Large intestine (tissue), 3 donors: ENCODE measurements around the gene RAI14. TPM values are rescaled to one million over a fixed set of nuclear protein-coding genes. Genes with fewer than 3 reads are reported as not detected.
"Not testable (repeated sequence)": the region's sequence is repeated elsewhere in the genome, so short reads cannot be mapped to it uniquely, and the experiment has no call there.

Experiments
- DNase-seq, 2 donors: peaks; one replicate each; pipeline versions ENCODE4 v3.0.0 to v3.0.0-alpha.2; 2013
- H3K27ac ChIP-seq: one replicate; pipeline ENCODE4 v1.5.1; 2013; ENCODE audit warnings: low read length
- H3K27me3 ChIP-seq: 2 replicates; pipeline ENCODE4 v1.6.1; 2013; ENCODE audit warnings: low read length; ENCODE audit not compliant: control insufficient read depth, insufficient read depth
- H3K36me3 ChIP-seq: 2 replicates; pipeline ENCODE4 v1.6.1; 2013; ENCODE audit warnings: low read length; ENCODE audit not compliant: control insufficient read depth, insufficient read depth
- H3K4me1 ChIP-seq: one replicate; pipeline ENCODE4 v1.6.1; 2013; ENCODE audit warnings: low read length; ENCODE audit not compliant: control insufficient read depth, insufficient read depth
- H3K4me3 ChIP-seq: one replicate; pipeline ENCODE4 v1.5.1; 2013; ENCODE audit warnings: low read length
- H3K9me3 ChIP-seq: one replicate; pipeline ENCODE4 v1.6.1; 2013; ENCODE audit warnings: mild to moderate bottlenecking, low read depth, low read length, moderate library complexity; ENCODE audit not compliant: control insufficient read depth
- WGBS: methylation state at CpG from one replicate; pipeline ENCODE4 v1.1.5; 2013; ENCODE audit warnings: low lambda C conversion rate; ENCODE audit not compliant: insufficient coverage; 5-methylcytosine and 5-hydroxymethylcytosine counted together
- polyA plus RNA-seq: library from polyadenylated mRNA; unstranded; fragments of 120-200 nt; gene quantifications from one replicate; pipeline ENCODE4 v1.2.1, GENCODE V29; 2013

Gene RAI14
- polyA plus RNA-seq, 1 donor: 15.8 TPM

DNA sequence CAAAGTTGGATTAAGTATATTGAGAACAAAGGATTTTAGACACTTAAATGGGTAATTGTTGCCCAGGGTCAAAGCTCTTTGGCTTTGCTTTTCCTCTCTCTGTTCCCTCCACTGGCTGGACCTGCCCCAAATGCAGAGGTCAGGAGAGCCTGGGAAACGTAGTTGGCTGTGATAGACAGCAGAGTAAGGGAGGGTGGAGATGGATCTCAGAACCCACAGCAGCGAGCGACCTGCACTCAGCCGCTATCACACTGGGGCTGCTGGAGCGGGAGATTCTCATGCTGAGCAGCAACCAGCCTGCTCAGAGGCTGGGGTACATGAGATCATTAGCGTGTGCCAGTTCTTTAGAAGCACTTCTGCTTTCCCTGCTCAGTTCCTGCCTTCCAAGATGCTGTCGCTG lies 111.1 kb downstream of the RAI14 start:
- Histone ChIP-seq H3K4me1 (no peaks in the 10 kb centered on the region), H3K27ac (no peak overlapping the region), H3K9me3 (no peaks in the 10 kb centered on the region), H3K4me3 (no peak overlapping the region), H3K27me3 (no peaks in the 10 kb centered on the region), H3K36me3 (peaks cover 6% of the 10 kb centered on the region)
- WGBS: no CpG with 5 or more reads among the region's 7 CpGs
- no peak for DNase-seq

DNA sequence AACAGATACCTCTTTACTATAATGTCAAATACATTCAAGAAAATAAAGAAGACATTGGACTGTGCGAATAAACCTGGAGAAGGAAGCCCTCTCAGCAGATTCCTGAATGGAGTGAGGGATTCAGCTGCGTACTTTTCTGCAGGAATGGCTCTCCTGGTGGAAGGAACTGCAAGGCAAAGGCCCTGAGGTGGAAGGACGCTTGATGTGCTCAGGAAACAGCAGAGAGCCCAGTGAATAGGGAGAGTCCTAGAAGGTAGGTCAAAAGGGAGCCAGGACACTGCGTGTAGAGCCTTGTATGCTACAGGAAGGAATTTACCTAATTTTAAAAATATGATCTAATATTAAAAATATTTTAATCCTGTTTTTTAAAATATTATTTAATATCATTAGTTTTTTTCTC lies 114.4 kb downstream of the RAI14 start:
- H3K9me3 ChIP-seq: peaks cover 3% of the 10 kb centered on the region
- no peaks in the 10 kb centered on the region for H3K27me3 ChIP-seq
- no peak for DNase-seq
- H3K36me3 ChIP-seq: peaks cover 2% of the 10 kb centered on the region
- no peak overlapping the region for H3K27ac ChIP-seq
- WGBS: 100% methylated on average over 1 of the region's 4 CpGs
- H3K4me3 ChIP-seq: no peak overlapping the region
- no peaks in the 10 kb centered on the region for H3K4me1 ChIP-seq

DNA sequence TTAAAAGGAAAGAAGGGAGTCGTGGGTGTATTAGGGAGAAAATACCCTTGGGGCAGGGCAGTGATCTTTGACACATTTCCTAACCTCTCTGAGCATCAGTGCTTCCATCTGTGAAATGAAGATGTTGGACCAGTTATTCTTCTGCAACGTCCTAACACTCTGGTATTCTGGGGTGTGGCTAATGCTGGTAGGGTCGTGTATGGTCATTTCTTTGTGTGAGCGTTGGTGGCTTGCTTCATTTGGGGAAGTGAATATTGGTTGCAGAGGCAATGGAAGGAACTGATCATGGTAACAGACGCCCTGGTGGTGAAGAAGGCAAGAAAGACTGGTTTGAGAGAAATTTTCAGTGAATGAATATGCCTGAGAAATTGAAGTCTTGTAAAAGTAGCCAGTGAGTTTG lies 114.9 kb downstream of the RAI14 start:
- peaks cover 2% of the 10 kb centered on the region for H3K36me3 ChIP-seq
- DNase-seq: no peak
- no peaks in the 10 kb centered on the region for H3K27me3 ChIP-seq
- peaks cover 3% of the 10 kb centered on the region for H3K9me3 ChIP-seq
- H3K27ac ChIP-seq: no peak overlapping the region
- WGBS: 77% methylated on average over 3 of the region's 5 CpGs
- no peak overlapping the region for H3K4me3 ChIP-seq
- no peaks in the 10 kb centered on the region for H3K4me1 ChIP-seq

DNA sequence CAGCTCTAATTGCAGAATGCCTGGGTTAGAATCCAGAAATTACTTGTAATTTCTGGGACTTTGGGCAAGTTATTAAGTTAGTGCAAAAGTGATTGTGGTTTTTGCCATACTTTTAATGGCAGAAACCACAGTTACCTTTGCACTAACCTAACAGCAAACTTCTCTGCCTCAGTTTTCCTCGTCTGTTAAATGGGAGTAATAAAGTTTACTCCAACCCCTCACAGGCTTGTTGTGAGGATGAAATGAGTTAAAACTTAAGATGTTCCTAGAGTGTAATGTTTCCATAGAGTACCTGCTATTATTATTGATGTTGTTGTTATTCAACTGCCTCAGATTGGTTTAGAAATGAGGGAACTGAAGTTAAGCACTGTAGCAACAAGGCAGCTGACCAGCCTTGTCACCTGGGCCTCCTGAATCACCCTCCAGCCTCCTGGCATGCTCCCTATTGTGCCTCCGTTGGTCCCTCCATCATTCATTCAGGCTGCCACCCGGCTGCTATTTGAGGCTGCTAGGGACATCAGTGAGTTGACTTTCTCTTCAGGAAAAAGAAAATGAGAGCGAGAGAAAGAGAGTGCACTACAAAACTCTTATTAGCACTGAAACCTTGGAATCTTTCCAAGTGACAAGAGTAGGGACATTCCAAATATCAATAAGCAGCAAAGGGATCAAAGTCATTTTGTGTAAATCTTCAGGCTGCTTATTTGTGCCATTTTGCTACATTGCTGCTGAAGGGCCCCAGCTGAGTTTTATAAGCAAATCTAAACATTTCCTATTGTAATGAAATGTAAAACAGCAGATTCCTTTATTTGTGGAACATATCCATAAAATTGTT lies 116.4 kb downstream of the RAI14 start:
- Histone ChIP-seq H3K27me3 (no peaks in the 10 kb centered on the region), H3K27ac (no peak overlapping the region), H3K9me3 (peaks cover 3% of the 10 kb centered on the region), H3K36me3 (no peaks in the 10 kb centered on the region), H3K4me3 (no peak overlapping the region), H3K4me1 (no peaks in the 10 kb centered on the region)
- no peak for DNase-seq
- WGBS: no CpG with 5 or more reads among the region's 4 CpGs

DNA sequence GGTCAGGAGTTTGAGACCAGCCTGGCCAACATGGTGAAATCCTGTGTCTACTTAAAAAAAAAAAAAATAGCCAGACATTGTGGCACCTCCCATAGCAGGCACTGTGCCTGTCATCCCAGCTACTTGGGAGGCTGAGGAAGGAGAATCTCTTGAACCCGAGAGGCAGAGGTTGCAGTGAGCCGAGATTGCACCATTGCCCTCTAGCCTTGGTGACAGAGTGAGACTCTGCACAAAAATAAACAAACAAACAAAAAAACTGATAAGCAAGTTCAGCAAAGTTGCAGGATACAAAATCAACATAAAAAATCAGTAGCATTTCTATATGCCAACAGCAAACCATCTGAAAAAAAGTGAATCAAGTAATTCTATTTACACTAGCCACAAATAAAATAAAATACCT lies 118.0 kb downstream of the RAI14 start:
- H3K27me3 ChIP-seq: no peaks in the 10 kb centered on the region
- no CpG with 5 or more reads among the region's 2 CpGs for WGBS
- no peaks in the 10 kb centered on the region for H3K4me1 ChIP-seq
- peaks cover 3% of the 10 kb centered on the region for H3K9me3 ChIP-seq
- no peaks in the 10 kb centered on the region for H3K36me3 ChIP-seq
- DNase-seq: no peak
- H3K27ac ChIP-seq: no peak overlapping the region
- no peak overlapping the region for H3K4me3 ChIP-seq

DNA sequence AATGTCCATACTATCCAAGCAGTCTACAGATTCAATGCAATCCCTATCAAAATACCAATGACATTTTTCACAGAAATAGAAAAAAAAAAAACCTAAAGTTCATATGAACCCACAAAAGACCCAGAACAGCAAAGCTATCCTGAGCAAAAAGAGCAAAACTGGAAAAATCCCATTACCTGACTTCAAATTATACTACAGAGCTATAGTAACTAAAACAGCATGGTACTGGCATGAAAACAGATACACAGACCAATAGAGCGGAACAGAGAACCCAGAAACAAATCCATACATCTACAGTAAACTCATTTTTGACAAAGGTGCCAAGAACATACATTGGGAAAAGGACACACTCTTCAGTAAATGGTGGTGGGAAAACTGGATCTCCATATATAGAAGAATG lies 118.5 kb downstream of the RAI14 start:
- no CpG with 5 or more reads among the region's 1 CpG for WGBS
- not testable (repeated sequence) for H3K36me3 ChIP-seq, H3K9me3 ChIP-seq, H3K4me1 ChIP-seq, H3K27me3 ChIP-seq, H3K4me3 ChIP-seq, DNase-seq, H3K27ac ChIP-seq

DNA sequence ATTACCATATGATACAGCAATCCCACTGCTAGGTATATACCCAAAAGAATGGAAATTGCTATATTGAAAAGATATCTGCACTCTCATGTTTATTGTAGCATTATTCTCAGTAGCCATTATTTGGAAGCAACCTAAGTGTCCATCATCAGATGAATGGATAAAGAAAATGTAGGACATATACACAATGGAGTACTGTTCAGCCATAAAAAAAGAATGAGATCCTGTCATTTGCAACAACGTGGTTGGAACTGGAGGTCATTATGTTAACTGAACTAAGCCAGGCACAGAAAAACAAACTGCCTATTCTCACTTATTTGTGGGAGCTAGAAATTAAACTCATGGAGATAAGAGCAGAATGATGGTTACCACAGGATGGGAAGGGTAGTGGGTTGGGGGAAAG lies 119.8 kb downstream of the RAI14 start:
- H3K27me3 ChIP-seq: no peaks in the 10 kb centered on the region
- no peak overlapping the region for H3K27ac ChIP-seq
- H3K36me3 ChIP-seq: no peaks in the 10 kb centered on the region
- no CpG with 5 or more reads among the region's 1 CpG for WGBS
- DNase-seq: no peak
- peaks cover 3% of the 10 kb centered on the region for H3K9me3 ChIP-seq
- H3K4me3 ChIP-seq: no peak overlapping the region
- H3K4me1 ChIP-seq: no peaks in the 10 kb centered on the region

DNA sequence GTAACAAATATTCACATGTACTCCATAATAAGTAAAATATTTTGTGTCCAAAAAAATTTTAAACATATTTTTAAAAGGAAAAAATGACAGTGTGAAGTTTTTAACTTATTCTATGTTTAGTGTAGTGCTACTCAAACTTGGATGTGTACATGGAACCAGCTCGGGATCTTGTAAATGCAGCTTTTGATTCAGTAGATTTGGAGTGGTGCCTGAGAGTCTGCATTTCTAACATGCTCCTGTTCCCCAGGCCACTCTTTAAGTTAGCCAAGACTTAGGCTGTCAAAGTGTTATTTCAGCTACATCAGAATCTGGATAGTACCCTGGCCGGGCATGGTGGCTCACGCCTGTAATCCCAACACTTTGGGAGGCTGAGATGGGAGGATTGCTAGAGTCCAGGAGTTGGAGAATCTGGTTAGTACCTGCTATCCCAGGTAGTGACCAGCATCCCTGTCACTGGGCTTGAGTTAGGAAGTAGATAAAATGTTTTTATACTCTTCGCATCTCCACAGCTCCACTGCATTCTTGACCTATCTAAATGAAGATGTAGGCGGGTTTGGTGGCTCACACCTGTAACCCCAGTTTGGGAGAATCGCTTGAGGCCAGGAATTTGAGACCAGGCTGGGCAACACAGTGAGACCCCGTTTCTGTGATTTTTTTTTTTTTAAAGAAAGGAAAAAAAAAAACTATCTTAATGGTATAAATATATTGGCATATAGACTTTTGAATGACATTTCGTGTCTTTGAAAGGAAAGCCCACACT lies 122.1 kb downstream of the RAI14 start:
- Histone ChIP-seq H3K4me3 (no peak overlapping the region), H3K36me3 (no peaks in the 10 kb centered on the region), H3K9me3 (peaks cover 3% of the 10 kb centered on the region), H3K27me3 (no peaks in the 10 kb centered on the region), H3K27ac (no peak overlapping the region), H3K4me1 (no peaks in the 10 kb centered on the region)
- WGBS: 50% methylated on average over 1 of the region's 8 CpGs
- no peak for DNase-seq

DNA sequence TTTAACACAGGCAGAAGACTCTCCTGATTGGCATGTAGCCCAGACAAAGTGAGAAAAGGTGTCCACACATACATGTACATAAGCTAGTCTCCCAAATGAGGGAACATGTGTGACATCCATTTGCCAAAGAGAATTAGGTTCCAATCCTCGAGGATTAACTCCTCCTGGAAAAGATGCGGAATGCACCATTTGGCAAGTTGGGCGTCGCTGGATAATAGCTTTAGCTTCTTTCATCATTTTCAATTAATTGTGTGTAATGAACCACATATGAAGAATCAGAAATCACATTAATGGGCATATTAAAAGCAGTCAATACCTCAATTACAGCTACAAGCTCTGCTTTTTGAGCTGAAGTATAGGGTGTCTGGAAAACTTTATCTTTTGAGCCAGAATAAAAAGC lies 127.8 kb downstream of the RAI14 start:
- WGBS: no CpG with 5 or more reads among the region's 4 CpGs
- H3K36me3 ChIP-seq, H3K9me3 ChIP-seq, DNase-seq, H3K4me1 ChIP-seq, H3K27ac ChIP-seq, H3K27me3 ChIP-seq, H3K4me3 ChIP-seq: not testable (repeated sequence)

DNA sequence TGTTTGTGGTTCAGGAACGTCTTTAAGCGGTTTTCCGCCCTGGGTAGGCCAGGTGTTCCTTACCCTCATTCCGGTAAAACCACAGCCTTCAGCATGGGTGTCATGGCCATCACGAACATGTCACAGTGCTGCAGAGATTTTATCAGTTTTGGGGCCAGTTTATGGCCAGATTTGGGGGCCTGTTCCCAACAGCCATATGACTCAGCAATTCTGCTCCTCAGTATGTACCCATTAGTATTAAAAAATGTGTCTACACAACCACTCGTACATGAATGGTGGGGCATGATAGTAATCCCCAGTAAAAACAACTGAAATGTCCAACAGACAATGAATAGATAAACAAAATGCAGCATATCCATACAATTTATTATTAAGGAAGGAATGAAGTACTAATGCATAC lies 130.9 kb downstream of the RAI14 start:
- Histone ChIP-seq H3K4me1 (no peaks in the 10 kb centered on the region), H3K9me3 (no peaks in the 10 kb centered on the region), H3K27me3 (no peaks in the 10 kb centered on the region), H3K36me3 (no peaks in the 10 kb centered on the region), H3K27ac (no peak overlapping the region), H3K4me3 (no peak overlapping the region)
- WGBS: no CpG with 5 or more reads among the region's 6 CpGs
- DNase-seq: no peak
